ENCODE data around the gene VSIG10L. TPM values are rescaled to one million over a fixed set of nuclear protein-coding genes. Genes with fewer than 3 reads are reported as not detected.

Gene VSIG10L
- total RNA-seq, 1 experiment from 2014 or later, result 11.6 TPM

GRCh38 chr19:51331716-51332115, 10.2 kb downstream of the VSIG10L start (continued):
- TF ChIP-seq ZNF138 (CRISPR knock-in tag; conservative IDR thresholded peaks at IDR 0.05) (no peak), NR3C1 (CRISPR knock-in tag; conservative IDR thresholded peaks at IDR 0.05; ENCODE audit: low read depth) (no peak)

GRCh38 chr19:51331193-51331592, 10.7 kb downstream of the VSIG10L start:
- no peak overlapping the region for H3K27ac Mint-ChIP-seq
- ChIA-PET CTCF (no interaction called here), POLR2A (no interaction called here)
- H3K36me3 Mint-ChIP-seq, result peaks cover 45% of the 10 kb centered on the region
- H3K9me3 Mint-ChIP-seq, result peaks cover 25% of the 10 kb centered on the region
- peaks cover 8% of the 10 kb centered on the region for H3K4me1 Mint-ChIP-seq
- ATAC-seq (no peak), DNase-seq (ENCODE audit: low spot score) (no peak)
- H3K27me3 Mint-ChIP-seq (ENCODE audit: low read depth), result peaks cover 14% of the 10 kb centered on the region
- H3K4me3 Mint-ChIP-seq, result no peak overlapping the region
- TF ChIP-seq ERG (CRISPR knock-in tag; IDR thresholded peaks at IDR 0.05) (no peak), ATF6 (CRISPR knock-in tag; IDR thresholded peaks at IDR 0.05) (no peak), AFF4 (CRISPR knock-in tag; IDR thresholded peaks at IDR 0.05; ENCODE audit: borderline replicate concordance) (no peak), SOX15 (CRISPR knock-in tag; IDR thresholded peaks at IDR 0.05) (no peak), EMX1 (CRISPR knock-in tag; IDR thresholded peaks at IDR 0.05) (no peak), SMAD3 (CRISPR knock-in tag; IDR thresholded peaks at IDR 0.05; ENCODE audit: borderline replicate concordance) (no peak), CDX4 (CRISPR knock-in tag; IDR thresholded peaks at IDR 0.05; ENCODE audit: borderline replicate concordance) (no peak), ZMAT4 (CRISPR knock-in tag; IDR thresholded peaks at IDR 0.05) (no peak), CTCF (IDR thresholded peaks at IDR 0.05) (no peak), HMGXB4 (CRISPR knock-in tag; IDR thresholded peaks at IDR 0.05) (no peak)

Data from WTC11 (cell line).